Keratinocyte (primary cell): ENCODE results near the gene FLNC. TPM values are rescaled to one million over a fixed set of nuclear protein-coding genes. Genes with fewer than 3 reads are reported as not detected.

Experiments used
- DNase-seq: peaks from one replicate; pipeline ENCODE4 v3.0.0-alpha.2; 2011; ENCODE audit warnings: low read depth, missing footprints, low spot score
- FAIRE-seq: peaks from 2 replicates; lab custom pipeline; 2011; peaks lifted over from hg19 to GRCh38; lab: Jason Lieb, UNC
- H2AFZ ChIP-seq: 2 replicates; pipeline ENCODE4 v1.6.0; 2012; ENCODE audit warnings: low read length, control low read depth, inconsistent platforms; ENCODE audit not compliant: control insufficient read depth
- H3K27ac ChIP-seq: 2 replicates; pipeline ENCODE4 v1.5.1; 2011; ENCODE audit warnings: low read length; ENCODE audit not compliant: control insufficient read depth, insufficient read depth
- H3K27me3 ChIP-seq: 3 replicates; pipeline ENCODE4 v1.6.0; 2011; ENCODE audit warnings: low read length; ENCODE audit not compliant: control insufficient read depth, insufficient read depth; ENCODE audit errors: extremely low read depth
- H3K36me3 ChIP-seq, 2 experiments: 2 replicates in 1 of 2; 3 replicates in 1 of 2; pipeline ENCODE4 v1.5.1; 2011; ENCODE audit warnings: low read length in 2 of 2, mild to moderate bottlenecking in 1 of 2; ENCODE audit not compliant: control insufficient read depth in 2 of 2, insufficient read depth in 2 of 2; ENCODE audit errors: extremely low read depth in 1 of 2
- H3K4me1 ChIP-seq: 3 replicates; pipeline ENCODE4 v1.5.1; 2011; ENCODE audit warnings: low read length; ENCODE audit not compliant: control insufficient read depth, insufficient read depth; ENCODE audit errors: extremely low read depth
- H3K4me2 ChIP-seq: 3 replicates; pipeline ENCODE4 v1.6.0; 2011; ENCODE audit warnings: low read depth, low read length; ENCODE audit not compliant: control insufficient read depth, insufficient read depth; ENCODE audit errors: extremely low read depth
- H3K4me3 ChIP-seq, 3 experiments: fragments of 200-600 bp in 1 of 3; sonication (generic) in 1 of 3; 2 replicates in 2 of 3; 3 replicates in 1 of 3; pipeline ENCODE4 v1.5.1; 2011 to 2016; ENCODE audit warnings: low read length in 3 of 3, mild to moderate bottlenecking in 3 of 3, control low read depth in 2 of 3, inconsistent platforms in 1 of 3, low read depth in 1 of 3, mixed read lengths in 1 of 3, mixed run types in 1 of 3, moderate library complexity in 1 of 3; ENCODE audit not compliant: control insufficient read depth in 2 of 3, insufficient read depth in 2 of 3; ENCODE audit errors: extremely low read depth in 1 of 3
- H3K79me2 ChIP-seq: 2 replicates; pipeline ENCODE4 v1.6.0; 2012; ENCODE audit warnings: low read length; ENCODE audit not compliant: control insufficient read depth, insufficient read depth
- H3K9ac ChIP-seq: 3 replicates; pipeline ENCODE4 v1.6.0; 2011; ENCODE audit warnings: low read length; ENCODE audit not compliant: control insufficient read depth, insufficient read depth; ENCODE audit errors: extremely low read depth
- H3K9me1 ChIP-seq: 3 replicates; pipeline ENCODE4 v1.6.0; 2011; ENCODE audit warnings: low read length; ENCODE audit not compliant: control insufficient read depth, insufficient read depth; ENCODE audit errors: extremely low read depth
- H3K9me3 ChIP-seq: 2 replicates; pipeline ENCODE4 v1.5.1; 2012; ENCODE audit warnings: low read depth, low read length; ENCODE audit not compliant: control insufficient read depth
- H4K20me1 ChIP-seq: 3 replicates; pipeline ENCODE4 v1.6.0; 2011; ENCODE audit warnings: low read length; ENCODE audit not compliant: control insufficient read depth, insufficient read depth; ENCODE audit errors: extremely low read depth
- EZH2 ChIP-seq: IDR thresholded peaks from one replicate; pipeline ENCODE4 v1.6.1; 2012; ENCODE audit warnings: inconsistent platforms, mild to moderate bottlenecking, low read length, moderate library complexity
- dilution Hi-C: fragments of 300-500 bp; cut with MboI; formaldehyde crosslinking; loops from one replicate; pipeline ENCODE4 v1.7.0; 2020; ENCODE audit warnings: low sequenced_read_pairs; ENCODE audit not compliant: extremely low pct_ligation_motif_present
- polyA plus RNA-seq, 5 experiments: library from polyadenylated mRNA; depleted of rRNA in 3 of 5; stranded (reverse) in 3 of 5; stranded (forward) in 1 of 5; unstranded in 1 of 5; fragments of >200 nt; gene quantifications; 1 replicate in 1 of 5; 2 replicates in 3 of 5; 3 replicates in 1 of 5; pipeline versions ENCODE4 v1.2.1 to v1.2.3, GENCODE V29; 2011 to 2012; ENCODE audit warnings: missing spikeins in 2 of 5, low read depth in 1 of 5, low replicate concordance in 1 of 5
- TF ChIP-seq, protein P1 (sequence below), 3 experiments: IDR thresholded peaks in 1 of 3; conservative IDR thresholded peaks in 1 of 3; optimal IDR thresholded peaks in 1 of 3; 2 replicates in 2 of 3; 3 replicates in 1 of 3; pipeline versions ENCODE3 to v1.5.1; 2011; ENCODE audit warnings: low read length in 3 of 3, mild to moderate bottlenecking in 3 of 3, moderate library complexity in 2 of 3, control low read depth in 1 of 3, inconsistent platforms in 1 of 3; ENCODE audit not compliant: insufficient read depth in 2 of 3; ENCODE audit errors: extremely low read depth in 1 of 3

The FLNC gene
- polyA plus RNA-seq, 1 donor (not counting 4 experiments of a cell fraction or from before 2014, with no cell fraction given): 0.03 TPM

DNA sequence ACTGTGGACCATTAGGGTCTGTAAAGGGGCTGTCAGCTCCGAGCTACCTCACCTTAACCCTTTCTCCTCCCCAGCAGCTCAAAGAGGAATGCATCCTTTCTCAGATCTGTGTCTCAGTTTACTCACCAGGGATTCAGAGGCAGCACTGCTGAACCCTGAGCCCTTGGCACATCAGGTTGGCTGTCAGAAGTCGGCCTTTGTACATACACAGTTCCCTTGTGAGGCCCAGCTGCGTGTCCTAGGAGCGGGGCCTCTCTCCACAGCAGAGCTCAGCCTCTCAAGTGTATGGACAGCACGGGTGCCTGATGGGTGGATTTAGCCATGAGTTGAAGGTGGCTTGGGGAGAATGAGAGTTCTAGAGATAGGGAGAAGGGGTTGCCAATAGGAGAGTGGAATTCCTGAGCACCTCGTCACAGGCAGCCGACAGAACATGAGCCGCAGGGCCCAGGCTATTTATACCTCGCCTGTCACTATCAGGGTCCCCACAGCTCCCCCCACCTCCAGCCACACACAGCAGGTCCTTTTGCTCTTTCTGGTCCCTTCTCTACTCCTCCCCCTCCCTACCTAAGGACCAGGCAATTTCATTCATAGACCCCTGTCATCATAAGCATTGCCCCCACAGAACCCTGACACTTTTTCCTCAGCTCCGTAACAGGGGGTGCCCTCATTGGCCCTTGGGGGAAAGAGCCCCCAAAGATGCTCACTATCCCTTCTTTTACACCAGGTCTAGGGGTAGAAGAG, 2.1 kb upstream of the FLNC start:
- DNase-seq (no peak), FAIRE-seq (no peak)
- Histone ChIP-seq H3K9me1 (no peaks in the 10 kb centered on the region), H3K4me1 (peaks cover 8% of the 10 kb centered on the region), H3K36me3 (no peaks in the 10 kb centered on the region), H3K9me3 (no peaks in the 10 kb centered on the region), H2AFZ (no peak overlapping the region), H4K20me1 (no peaks in the 10 kb centered on the region), H3K27ac (no peak overlapping the region), H3K4me2 (no peak overlapping the region), H3K79me2 (no peaks in the 10 kb centered on the region), H3K27me3 (peaks cover 35% of the 10 kb centered on the region), H3K9ac (no peak overlapping the region), H3K4me3 (no peak overlapping the region)
- dilution Hi-C loops: no loop called here
- TF ChIP-seq EZH2: no peak
- TF ChIP-seq, protein P1, sequence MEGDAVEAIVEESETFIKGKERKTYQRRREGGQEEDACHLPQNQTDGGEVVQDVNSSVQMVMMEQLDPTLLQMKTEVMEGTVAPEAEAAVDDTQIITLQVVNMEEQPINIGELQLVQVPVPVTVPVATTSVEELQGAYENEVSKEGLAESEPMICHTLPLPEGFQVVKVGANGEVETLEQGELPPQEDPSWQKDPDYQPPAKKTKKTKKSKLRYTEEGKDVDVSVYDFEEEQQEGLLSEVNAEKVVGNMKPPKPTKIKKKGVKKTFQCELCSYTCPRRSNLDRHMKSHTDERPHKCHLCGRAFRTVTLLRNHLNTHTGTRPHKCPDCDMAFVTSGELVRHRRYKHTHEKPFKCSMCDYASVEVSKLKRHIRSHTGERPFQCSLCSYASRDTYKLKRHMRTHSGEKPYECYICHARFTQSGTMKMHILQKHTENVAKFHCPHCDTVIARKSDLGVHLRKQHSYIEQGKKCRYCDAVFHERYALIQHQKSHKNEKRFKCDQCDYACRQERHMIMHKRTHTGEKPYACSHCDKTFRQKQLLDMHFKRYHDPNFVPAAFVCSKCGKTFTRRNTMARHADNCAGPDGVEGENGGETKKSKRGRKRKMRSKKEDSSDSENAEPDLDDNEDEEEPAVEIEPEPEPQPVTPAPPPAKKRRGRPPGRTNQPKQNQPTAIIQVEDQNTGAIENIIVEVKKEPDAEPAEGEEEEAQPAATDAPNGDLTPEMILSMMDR (optimal IDR thresholded peaks at IDR 0.05 in 1 of 3, IDR thresholded peaks at IDR 0.05 in 1 of 3, conservative IDR thresholded peaks at IDR 0.05 in 1 of 3; ENCODE audit: extremely low read depth in 1 of 3, insufficient read depth in 2 of 3, low read length in 3 of 3): no peak

DNA sequence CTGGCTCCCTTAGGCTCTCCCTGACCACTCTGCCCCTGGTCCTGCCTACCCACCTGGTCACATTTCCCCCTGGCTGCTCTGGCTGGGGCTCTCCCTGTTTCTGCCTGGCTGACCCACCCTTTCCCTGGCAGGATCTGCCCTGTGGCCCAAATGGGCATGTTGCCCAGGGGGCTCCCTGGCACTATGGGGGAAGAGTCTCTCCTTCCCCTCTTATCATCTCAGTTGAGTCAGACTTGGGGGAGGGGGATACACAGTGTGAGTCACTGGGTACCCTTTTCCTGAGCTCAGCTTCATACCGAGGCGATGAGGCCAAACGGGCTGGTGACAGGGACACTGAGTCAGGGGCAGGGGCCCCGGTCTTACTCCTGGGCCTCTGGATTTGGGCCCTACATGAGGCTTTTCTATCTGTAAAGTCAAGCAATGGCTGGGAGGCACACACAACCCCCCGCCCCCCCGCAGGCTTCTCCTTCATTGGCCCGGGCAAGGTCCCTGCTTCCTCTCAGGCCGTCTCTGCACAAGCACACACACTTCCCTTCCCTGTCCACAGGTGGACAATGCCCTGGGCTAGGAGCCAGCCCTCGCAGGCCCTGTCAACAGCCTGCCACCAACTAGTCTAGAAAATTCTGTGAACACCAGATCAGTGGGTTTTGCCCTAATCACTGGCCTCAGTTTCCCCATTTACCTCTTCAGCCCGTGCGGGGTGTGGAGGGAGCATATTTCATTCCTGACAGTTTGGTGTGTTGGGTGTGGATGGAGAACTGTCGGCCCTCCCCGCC, 627 bp upstream of the FLNC start:
- peaks cover under 1% of the 10 kb centered on the region for H3K9me1 ChIP-seq
- H2AFZ ChIP-seq: no peak overlapping the region
- no peak overlapping the region for H3K27ac ChIP-seq
- no peak for DNase-seq
- dilution Hi-C loops: no loop called here
- H3K27me3 ChIP-seq: peaks cover 39% of the 10 kb centered on the region
- peak overlapping the region in 1 of 3 experiments; percentile 41 for H3K4me3 ChIP-seq
- no peaks in the 10 kb centered on the region for H4K20me1 ChIP-seq
- H3K9ac ChIP-seq: no peak overlapping the region
- no peaks in the 10 kb centered on the region for H3K36me3 ChIP-seq
- no peaks in the 10 kb centered on the region for H3K79me2 ChIP-seq
- H3K9me3 ChIP-seq: no peaks in the 10 kb centered on the region
- peak overlapping the region; percentile 62 for H3K4me2 ChIP-seq
- TF ChIP-seq, protein P1 (optimal IDR thresholded peaks at IDR 0.05 in 1 of 3, IDR thresholded peaks at IDR 0.05 in 1 of 3, conservative IDR thresholded peaks at IDR 0.05 in 1 of 3; ENCODE audit: extremely low read depth in 1 of 3, insufficient read depth in 2 of 3, low read length in 3 of 3): no peak
- TF ChIP-seq EZH2: no peak
- peaks cover 12% of the 10 kb centered on the region for H3K4me1 ChIP-seq
- no peak for FAIRE-seq
